Cardiac septum (tissue), 1 donor: ENCODE measurements around the gene BOLA3. TPM values are rescaled to one million over a fixed set of nuclear protein-coding genes. Genes with fewer than 3 reads are reported as not detected.
"Not testable (repeated sequence)": the region's sequence is repeated elsewhere in the genome, so short reads cannot be mapped to it uniquely, and the experiment has no call there.

ENCODE experiments used
- DNase-seq: peaks from one replicate; pipeline ENCODE4 v3.0.0-alpha.2; 2020; ENCODE audit warnings: low spot score
- intact Hi-C: fragments of 100-400 bp; cut with DNase I; formaldehyde crosslinking; loops from one replicate; pipeline ENCODE4 v1.14.0; 2022
- long read RNA-seq: library from polyadenylated mRNA; unstranded; transcript quantifications from one replicate; pipeline ENCODE4 v2.0.0, GENCODE V29; 2021
- total RNA-seq: library from RNA; stranded (reverse); fragmentation: NEBNext Ultra II Directional; extraction: Animal tissue kit (Norgen Biotek cat#: 25700); gene quantifications from one replicate; pipeline ENCODE4 v1.2.1, GENCODE V29; 2021
- donor health status: DM: no; HTN: no; CAD: no.

BOLA3 gene
- total RNA-seq: 69.5 TPM
- long read RNA-seq, transcript BOLA3-201 (3 exons, 444 nt): minor isoform, 18 of 82 reads
- long read RNA-seq, transcript BOLA3-202 (4 exons, 639 nt): major isoform, 39 of 82 reads
- long read RNA-seq, transcript BOLA3-205 (2 exons, 2,982 nt): minor isoform, 8 of 82 reads
- long read RNA-seq, transcript BOLA3-204 (3 exons, 667 nt): minor isoform, 9 of 82 reads
- long read RNA-seq, partial matches to known transcripts: 1 of 82 reads
- long read RNA-seq, other reads (novel, unspliced or antisense): 7 of 82 reads

DNA sequence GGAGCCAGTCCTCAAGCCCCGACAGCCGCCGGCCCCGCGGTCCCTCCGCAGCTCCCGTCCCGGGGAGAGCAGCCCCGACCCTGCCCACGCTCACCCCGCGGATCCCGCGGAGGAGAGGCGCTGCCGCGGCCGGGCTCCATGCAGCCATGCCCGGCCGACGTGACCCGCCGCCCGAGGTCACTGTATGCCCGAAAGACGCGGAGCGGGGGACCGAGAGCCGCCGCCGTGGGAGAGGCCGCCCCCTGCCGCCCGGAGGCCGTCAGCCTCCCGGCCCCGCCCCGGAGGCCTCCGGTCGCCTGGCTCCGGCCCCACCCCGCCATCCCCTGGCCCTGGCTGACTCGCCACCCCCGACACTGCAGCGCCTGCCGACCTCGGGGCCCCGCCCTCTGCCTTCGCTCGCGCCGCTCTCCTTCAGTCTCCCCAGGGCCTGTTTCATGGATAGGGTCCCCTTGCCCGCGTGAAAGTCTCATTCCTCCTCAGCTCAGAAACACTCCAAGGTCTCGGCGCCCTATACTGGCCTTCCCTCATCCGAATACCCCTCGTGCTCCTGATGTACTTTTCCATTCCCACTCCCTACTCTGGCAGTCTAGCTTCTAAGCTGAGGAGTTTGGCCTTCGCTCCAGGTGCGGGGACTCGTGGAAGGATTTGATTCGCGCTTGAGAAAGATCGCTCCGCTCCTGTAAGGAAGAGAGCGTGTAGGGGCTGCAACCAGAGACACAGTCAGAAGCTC, at the start of gene BOLA3:
Gene BOLA3 (minus strand): TSS at position 186 of the 730 bp plus-strand sequence. CDS start 38 bp downstream, at position 148.
- peak; percentile 95 for DNase-seq
- intact Hi-C loops: loop anchor here (10.0 kb wide), 2 partner anchors 117 to 323 kb away; partner anchors contain the start of gene STAMBP

GRCh38 chr2:74197049-74197448, 49.3 kb upstream of the BOLA3 start:
- intact Hi-C loops: no loop called here
- no peak for DNase-seq

DNA sequence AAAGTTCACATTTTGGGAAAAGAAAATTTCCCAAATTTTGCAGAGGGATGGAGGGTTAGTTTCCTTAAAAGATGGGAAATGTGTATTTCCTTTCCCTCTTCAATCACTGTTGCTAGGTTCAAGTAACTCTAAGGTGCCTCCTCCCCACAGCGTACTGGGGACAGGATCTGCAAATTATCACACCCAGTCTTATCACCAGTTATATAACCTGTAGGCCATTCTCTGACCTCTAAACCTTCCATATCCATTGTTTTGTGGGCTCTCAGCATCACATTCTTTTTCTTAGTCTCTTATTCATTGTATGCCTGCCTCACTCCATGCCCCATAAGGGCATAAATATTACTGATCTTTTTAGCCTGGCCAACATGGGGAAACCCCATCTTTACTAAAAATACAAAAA, 47.1 kb upstream of the BOLA3 start:
- intact Hi-C loops: no loop called here
- DNase-seq: no peak

DNA sequence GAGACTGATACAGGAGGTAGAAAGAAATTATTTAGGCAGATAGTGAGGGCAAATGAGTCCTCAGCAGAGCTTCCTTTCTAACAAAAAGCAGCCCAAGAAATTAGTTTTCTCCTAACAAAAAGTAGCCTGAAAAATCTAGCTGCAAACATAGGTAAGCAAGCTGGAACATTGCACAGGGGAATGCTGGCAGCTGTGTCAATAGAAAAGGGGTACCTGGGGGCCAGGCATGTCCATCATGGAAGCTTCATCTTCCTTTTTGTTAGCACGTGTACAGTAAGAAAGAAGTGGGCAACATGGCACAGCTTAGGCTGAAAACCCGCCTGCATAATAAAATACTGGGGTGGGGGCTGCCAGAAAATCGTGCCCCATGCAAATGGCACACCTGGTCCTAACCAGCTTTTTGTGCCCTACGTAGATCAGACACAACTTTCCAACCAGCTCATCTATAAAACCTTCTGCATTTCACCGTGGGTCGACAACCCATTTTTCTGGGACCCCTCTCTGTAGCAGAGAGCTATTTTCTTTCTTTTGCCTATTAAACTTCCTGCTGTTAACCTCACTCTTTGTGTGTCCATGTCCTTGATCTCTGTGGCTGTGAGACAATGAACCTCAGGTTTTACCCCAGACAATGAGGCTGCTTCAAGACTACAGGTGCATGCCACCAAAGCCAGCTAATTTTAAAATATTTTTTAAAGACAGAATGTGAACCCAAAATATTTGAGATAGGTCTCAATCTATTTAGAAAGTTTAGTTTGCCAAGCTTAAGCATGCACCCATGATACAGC, 44.1 kb upstream of the BOLA3 start:
- intact Hi-C loops: no loop called here
- no peak for DNase-seq

DNA sequence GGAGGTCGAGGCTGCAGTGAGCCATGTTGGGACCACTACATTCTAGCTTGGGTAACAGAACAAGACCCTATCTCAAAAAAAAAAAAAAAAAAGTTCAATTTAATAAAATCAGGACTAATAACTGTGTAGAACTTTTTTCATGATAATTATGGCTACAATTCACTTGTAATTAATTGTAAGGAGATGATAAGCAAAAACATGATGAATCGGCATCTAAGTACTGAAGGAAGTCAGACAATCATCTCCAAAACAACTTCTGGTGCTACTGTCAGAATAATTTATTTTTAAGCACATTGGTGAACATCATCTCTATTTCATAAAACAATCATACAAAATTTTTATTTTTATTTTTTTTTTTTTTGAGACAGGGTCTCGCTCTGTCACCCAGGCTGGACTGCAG, 41.0 kb upstream of the BOLA3 start:
- DNase-seq: no peak
- intact Hi-C loops: no loop called here

DNA sequence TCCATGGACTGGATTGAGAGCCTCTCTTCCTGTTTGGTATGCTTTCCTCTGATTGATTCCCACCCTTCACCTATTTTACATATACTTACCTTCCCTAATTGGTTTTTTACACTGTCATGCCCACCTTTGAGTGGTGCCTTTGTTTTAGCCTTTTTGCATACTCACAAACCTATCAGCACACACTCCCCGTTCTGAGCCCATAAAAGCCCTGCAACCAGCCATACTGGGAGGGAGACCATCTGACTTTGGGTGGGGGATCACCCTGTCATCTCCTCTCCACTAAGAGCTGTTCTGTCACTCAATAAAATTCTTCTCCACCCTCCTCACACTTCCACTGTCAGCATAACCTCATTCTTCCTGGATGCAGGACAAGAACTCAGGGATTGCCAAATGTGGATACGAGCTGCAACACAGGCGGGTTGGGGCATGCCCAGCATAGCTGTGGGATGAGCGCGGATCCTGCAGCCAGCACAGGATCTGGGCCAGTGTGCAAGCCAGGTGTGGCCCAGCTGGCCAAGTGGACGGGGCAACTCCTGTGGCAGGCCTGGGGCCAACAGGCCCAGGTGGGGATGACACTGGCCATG, 40.4 kb upstream of the BOLA3 start:
- intact Hi-C loops: no loop called here
- peak; percentile 76 for DNase-seq

GRCh38 chr2:74186706-74187105, 39.0 kb upstream of the BOLA3 start:
- intact Hi-C loops, DNase-seq: not testable (repeated sequence)

GRCh38 chr2:74186038-74186437, 38.3 kb upstream of the BOLA3 start:
- peak; percentile 79 for DNase-seq
- intact Hi-C loops: no loop called here

DNA sequence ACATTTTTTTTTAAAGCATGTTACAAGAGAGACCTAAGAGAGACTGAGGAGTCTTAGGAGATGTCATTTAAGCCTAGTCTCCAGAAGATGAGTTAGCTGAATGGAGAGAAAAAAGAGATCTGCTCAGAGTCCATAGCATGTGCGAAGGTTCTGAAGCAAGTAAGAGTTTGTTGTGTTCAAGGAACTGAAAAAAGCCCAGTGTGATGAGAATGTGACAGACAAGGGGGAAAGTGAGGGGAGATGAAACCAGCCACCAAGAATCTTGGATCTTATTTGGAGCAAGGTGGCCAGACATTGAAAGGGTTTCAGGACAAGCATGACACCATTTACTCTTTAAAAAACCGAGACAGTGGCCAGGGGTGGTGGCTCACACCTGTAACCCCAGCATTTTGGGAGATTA, 36.2 kb upstream of the BOLA3 start:
- no peak for DNase-seq
- intact Hi-C loops: no loop called here

DNA sequence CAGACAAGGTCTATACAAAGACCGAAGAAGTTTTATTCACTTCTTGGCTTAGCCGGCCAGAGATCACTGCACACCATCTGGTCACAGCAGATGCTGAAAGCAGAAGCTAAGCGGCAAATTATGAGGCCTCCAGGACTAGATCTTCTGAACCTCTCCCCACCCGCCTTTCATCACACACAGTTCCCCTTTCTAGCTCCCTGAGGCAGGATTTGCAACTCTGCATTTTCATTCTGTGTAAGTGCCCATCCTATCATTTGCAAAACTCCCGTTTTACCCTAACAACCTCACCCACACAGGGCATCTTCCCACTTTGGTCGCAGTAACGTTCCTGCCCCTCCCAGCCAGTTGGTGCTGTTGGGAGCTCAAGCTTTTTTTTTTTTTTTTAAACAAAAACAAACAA, 34.0 kb upstream of the BOLA3 start:
- intact Hi-C loops: no loop called here
- DNase-seq: peak; percentile 75

- intact Hi-C loops: loop anchor here (1.0 kb wide), 1 partner anchor 19 kb away; the partner anchor contains the start of gene MTHFD2
- no peak for DNase-seq
Observed at GRCh38 chr2:74179063-74179865, 31.6 kb upstream of the BOLA3 start.

DNA sequence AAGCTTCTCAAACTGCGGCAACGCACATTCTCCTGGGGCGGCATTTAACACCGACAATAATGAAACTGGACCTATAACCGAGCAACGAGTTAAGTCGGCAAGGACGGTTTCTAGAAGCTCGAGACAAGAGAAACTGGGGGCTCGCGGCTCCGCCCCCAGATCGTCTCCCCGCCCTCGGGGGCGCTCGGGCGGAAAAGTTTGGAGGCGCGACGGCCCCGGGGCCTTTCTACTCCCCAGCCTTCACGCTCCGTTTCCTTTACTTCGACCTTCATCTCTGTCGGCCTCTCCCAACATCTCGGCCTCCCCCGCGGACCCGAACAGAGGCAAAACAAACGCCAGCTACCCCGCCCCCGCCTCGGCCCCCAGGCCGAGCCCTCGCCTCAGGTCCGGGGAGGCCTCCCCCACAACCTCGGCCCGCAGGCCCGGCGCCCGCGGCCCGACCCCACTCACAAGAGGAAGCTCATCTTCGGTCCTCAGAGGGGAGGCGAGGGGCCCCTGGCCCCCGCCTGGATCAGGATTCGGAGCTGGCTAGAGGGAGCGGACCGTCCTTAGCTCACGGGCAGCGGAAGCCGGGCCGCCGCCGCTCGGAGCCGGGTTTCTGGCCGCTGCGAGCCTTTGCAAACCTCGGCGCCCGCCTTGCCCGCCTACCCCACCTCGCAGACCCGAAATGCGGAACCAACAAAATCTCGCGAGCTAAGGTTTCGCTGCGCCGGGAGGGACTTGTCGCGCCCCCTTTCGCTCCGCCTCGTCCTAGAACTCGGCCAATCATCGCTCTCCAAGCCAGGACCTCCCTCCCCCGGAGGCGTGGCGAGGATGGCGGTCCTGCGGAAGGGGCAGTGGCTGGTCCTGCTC, 30.7 kb upstream of the BOLA3 start, which contains the start of gene MOB1A:
Gene MOB1A (minus strand): TSS at position 669 of the 852 bp plus-strand sequence. CDS start 205 bp downstream, at position 464.
- peak; percentile 99 for DNase-seq
- intact Hi-C loops: loop anchor here (1.0 kb wide), 1 partner anchor 20 kb away; the partner anchor contains the start of gene MTHFD2

DNA sequence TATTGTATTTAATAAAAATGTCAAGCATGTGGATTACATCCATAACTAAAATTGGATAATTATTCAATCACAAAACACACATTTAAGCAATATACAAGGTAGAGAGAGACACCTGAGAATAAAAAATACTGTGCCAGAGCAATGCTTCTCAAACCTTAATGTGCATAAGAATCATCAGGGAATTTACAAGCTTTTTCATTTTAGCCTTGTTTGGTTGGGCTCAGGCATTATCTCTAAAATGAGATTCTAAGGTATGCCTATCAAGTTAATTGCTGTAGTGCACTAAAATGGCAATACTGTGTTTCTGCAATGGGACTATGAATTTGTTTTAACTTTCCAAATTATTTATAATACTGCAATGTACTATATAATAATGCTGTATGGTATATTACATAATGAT, 30.0 kb upstream of the BOLA3 start:
- intact Hi-C loops: no loop called here
- no peak for DNase-seq

DNA sequence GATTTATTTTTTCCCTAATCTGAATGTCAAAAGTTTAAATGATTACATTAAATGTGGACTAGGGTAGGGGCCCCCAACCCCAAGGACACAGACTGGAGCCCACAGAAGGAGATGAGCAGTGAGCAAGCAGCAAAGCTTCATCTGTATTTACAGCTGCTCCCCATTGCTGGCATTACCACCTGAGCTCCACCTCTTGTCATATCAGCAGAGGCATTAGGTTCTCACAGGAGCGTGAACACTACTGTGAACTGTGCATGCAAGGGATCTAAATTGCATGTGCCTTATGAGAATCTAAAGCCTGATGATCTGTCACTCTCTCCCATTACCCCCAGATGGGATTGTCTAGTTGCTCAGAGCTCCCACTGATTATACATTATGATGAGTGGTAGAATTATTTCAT, 27.2 kb upstream of the BOLA3 start:
- intact Hi-C loops: no loop called here
- DNase-seq: no peak

GRCh38 chr2:74168739-74169138, 21.0 kb upstream of the BOLA3 start:
- intact Hi-C loops: no loop called here
- no peak for DNase-seq

- no peak for DNase-seq
- intact Hi-C loops: no loop called here
Observed at GRCh38 chr2:74164761-74165160, 17.0 kb upstream of the BOLA3 start.

DNA sequence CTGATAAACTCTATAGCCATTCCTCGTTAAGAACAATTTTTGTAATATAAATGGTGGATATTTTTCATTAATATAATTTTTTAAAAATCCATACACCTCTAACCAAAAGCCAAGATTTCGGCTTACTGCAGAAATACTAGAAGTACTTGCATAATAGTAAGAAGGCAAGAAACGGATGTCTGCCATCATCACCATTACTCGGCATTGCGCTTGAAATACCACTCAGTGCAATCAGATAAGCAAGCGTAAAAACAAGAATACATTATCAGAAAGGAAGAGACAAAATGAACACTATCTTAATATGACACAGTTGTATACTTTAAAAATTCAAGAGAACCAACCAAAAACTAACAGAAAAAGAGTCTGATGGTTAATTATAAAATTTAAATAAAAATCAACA, 15.2 kb upstream of the BOLA3 start:
- no peak for DNase-seq
- intact Hi-C loops: no loop called here

DNA sequence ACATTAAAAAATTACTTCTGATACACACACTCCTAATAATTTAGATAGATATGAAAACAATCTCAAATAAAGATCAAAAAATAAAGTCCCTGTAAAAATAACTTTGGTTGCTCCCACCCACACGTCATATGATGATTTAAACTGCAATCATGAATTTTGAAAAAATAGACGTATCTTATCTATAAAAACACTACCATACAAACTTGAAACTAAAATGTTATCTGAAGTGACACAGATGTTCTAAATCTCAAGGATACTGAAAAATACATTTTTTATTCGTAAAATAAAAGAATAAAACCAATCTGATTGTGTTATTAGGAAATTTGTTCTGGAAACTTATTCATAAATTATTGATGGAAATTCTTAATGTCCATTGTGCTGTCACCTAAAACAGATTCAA, 8.1 kb upstream of the BOLA3 start:
- no peak for DNase-seq
- intact Hi-C loops: no loop called here
